ENCODE measurements around the gene ZNF302. TPM values are rescaled to one million over a fixed set of nuclear protein-coding genes. Genes with fewer than 3 reads are reported as not detected.

The ZNF302 gene
- polyA plus RNA-seq, 1 donor from 2014 or later, result 107 TPM

DNA sequence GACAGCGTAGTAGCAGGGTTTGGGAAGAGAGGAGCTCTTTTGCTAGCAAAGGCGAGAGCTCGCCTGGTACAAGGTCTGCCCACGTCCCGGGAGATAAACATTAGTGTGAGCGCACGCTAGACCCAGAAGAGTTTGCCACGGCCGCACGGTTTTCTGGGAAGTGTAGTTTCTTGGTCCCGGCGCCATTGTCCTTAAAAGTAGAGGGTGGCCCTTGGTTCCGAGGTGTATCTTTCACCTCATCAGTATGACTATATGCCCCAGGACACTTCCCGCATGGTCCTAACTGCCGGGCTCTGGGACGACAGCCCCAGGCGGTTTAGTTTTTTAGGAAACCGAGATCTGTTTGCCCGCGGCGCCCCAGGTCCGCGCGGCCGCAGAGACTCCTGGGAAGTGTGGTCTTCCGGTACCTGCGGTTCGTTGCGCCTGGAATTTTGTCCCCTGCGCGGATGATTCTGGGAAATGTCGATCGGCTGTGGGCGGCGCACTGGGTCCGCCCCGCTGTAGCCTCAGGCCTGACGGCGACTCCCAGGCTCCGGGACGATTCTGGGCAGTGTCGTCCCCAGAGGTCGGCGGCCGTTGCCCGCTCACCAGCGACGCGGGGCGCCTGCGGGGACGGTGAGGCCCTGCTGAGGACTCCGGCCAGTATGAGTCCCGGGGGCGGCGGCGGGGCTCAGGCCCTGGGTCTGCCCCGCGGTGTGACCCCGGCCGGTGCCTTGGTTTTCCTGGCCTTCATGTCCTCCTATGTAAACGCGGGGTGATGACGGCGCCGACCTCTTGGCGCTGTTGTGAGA lies 56.5 kb downstream of the ZNF302 start, which contains the start of gene ZNF181:
Gene ZNF181 (plus strand): TSS at position 498 of the 791 bp plus-strand sequence. CDS start 795 bp downstream, outside the sequence.
- no peaks in the 10 kb centered on the region for H3K9me2 ChIP-seq (ENCODE audit: insufficient read depth, low read length)
- peak within 1 kb of the TSS; percentile 99 for H3K4me3 ChIP-seq (ENCODE audit: low read length)
- H3K9me3 ChIP-seq (ENCODE audit: low read length), result no peaks in the 10 kb centered on the region
- peaks cover 8% of the 10 kb centered on the region for H3K36me3 ChIP-seq (ENCODE audit: insufficient read depth, low read length)
- peak within 1 kb of the TSS; percentile 96 for H2AFZ ChIP-seq (ENCODE audit: low read depth, low read length)
- no peaks in the 10 kb centered on the region for H3K79me2 ChIP-seq (replicated peaks; ENCODE audit: insufficient read depth, low read length)
- peak within 1 kb of the TSS; percentile 95 for H3K9ac ChIP-seq (ENCODE audit: low read length)
- peak within 1 kb of the TSS; percentile 92 for H3K4me2 ChIP-seq (ENCODE audit: low read length)
- H3K27ac ChIP-seq (ENCODE audit: low read length), result peak within 1 kb of the TSS; percentile 95
- no peak for TF ChIP-seq EZH2 (IDR thresholded peaks at IDR 0.05; ENCODE audit: borderline replicate concordance, insufficient read depth, low read length, poor library complexity, severe bottlenecking)
- TF ChIP-seq MXI1 (conservative IDR thresholded peaks at IDR 0.05; ENCODE audit: poor library complexity, severe bottlenecking), result peak; percentile 83
- TF ChIP-seq, protein P1, sequence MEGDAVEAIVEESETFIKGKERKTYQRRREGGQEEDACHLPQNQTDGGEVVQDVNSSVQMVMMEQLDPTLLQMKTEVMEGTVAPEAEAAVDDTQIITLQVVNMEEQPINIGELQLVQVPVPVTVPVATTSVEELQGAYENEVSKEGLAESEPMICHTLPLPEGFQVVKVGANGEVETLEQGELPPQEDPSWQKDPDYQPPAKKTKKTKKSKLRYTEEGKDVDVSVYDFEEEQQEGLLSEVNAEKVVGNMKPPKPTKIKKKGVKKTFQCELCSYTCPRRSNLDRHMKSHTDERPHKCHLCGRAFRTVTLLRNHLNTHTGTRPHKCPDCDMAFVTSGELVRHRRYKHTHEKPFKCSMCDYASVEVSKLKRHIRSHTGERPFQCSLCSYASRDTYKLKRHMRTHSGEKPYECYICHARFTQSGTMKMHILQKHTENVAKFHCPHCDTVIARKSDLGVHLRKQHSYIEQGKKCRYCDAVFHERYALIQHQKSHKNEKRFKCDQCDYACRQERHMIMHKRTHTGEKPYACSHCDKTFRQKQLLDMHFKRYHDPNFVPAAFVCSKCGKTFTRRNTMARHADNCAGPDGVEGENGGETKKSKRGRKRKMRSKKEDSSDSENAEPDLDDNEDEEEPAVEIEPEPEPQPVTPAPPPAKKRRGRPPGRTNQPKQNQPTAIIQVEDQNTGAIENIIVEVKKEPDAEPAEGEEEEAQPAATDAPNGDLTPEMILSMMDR (IDR thresholded peaks at IDR 0.05; ENCODE audit: poor library complexity, severe bottlenecking), result no peak
- TF ChIP-seq EP300 (conservative IDR thresholded peaks at IDR 0.05; ENCODE audit: poor library complexity, severe bottlenecking), result peak; percentile 44
- no peak for TF ChIP-seq RAD21 (conservative IDR thresholded peaks at IDR 0.05)
- peak; percentile 73 for TF ChIP-seq POLR2AphosphoS5 (IDR thresholded peaks at IDR 0.05)
- TF ChIP-seq, protein P2, sequence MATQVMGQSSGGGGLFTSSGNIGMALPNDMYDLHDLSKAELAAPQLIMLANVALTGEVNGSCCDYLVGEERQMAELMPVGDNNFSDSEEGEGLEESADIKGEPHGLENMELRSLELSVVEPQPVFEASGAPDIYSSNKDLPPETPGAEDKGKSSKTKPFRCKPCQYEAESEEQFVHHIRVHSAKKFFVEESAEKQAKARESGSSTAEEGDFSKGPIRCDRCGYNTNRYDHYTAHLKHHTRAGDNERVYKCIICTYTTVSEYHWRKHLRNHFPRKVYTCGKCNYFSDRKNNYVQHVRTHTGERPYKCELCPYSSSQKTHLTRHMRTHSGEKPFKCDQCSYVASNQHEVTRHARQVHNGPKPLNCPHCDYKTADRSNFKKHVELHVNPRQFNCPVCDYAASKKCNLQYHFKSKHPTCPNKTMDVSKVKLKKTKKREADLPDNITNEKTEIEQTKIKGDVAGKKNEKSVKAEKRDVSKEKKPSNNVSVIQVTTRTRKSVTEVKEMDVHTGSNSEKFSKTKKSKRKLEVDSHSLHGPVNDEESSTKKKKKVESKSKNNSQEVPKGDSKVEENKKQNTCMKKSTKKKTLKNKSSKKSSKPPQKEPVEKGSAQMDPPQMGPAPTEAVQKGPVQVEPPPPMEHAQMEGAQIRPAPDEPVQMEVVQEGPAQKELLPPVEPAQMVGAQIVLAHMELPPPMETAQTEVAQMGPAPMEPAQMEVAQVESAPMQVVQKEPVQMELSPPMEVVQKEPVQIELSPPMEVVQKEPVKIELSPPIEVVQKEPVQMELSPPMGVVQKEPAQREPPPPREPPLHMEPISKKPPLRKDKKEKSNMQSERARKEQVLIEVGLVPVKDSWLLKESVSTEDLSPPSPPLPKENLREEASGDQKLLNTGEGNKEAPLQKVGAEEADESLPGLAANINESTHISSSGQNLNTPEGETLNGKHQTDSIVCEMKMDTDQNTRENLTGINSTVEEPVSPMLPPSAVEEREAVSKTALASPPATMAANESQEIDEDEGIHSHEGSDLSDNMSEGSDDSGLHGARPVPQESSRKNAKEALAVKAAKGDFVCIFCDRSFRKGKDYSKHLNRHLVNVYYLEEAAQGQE (IDR thresholded peaks at IDR 0.05; ENCODE audit: borderline replicate concordance), result peak; percentile 9
- peak; percentile 36 for TF ChIP-seq TAF1 (IDR thresholded peaks at IDR 0.05; ENCODE audit: low read depth)
- TF ChIP-seq SMC3 (conservative IDR thresholded peaks at IDR 0.05; ENCODE audit: poor library complexity), result no peak
- no peaks in the 10 kb centered on the region for H4K20me1 ChIP-seq (ENCODE audit: insufficient read depth)
- H3F3A ChIP-seq (ENCODE audit: insufficient read depth, low read length, poor library complexity, severe bottlenecking), result no peaks in the 10 kb centered on the region
- no peaks in the 10 kb centered on the region for H3K27me3 ChIP-seq (ENCODE audit: insufficient read depth, low read depth, low read length)

DNA sequence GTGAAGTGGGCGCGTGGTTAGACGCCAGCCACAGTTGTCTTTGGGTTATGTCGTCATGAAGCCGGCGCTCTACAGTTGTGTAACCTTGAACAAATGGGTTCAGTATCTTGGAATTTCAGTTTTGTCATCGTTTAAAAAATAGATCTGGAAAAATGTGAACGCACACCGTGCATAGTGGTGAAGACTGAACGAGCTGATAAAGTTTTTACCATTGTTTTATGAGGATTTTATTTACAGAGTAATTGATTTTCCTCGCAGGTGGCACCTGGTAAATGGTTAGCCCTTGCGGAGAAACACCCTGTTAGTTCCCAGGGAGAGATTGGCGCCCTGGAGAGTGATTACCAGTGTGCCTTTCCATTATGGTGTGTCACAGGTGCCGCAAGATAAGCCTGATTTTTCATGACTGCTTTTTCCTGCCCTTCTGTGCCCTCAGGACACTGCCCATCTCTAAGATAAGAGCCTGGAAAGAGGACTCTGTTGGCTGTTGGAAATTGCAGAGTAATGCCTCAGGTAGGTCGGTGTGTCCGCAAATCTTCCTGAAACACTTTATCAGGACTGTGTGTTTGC lies 57.1 kb downstream of the ZNF302 start:
- Histone ChIP-seq H3F3A (ENCODE audit: insufficient read depth, low read length, poor library complexity, severe bottlenecking) (no peaks in the 10 kb centered on the region), H3K79me2 (replicated peaks; ENCODE audit: insufficient read depth, low read length) (no peaks in the 10 kb centered on the region), H3K4me3 (ENCODE audit: low read length) (peak overlapping the region; percentile 99), H3K9ac (ENCODE audit: low read length) (peak overlapping the region; percentile 95), H3K27ac (ENCODE audit: low read length) (peak overlapping the region; percentile 95), H2AFZ (ENCODE audit: low read depth, low read length) (peak overlapping the region; percentile 96), H3K9me3 (ENCODE audit: low read length) (no peaks in the 10 kb centered on the region), H3K4me2 (ENCODE audit: low read length) (peak overlapping the region; percentile 91), H3K27me3 (ENCODE audit: insufficient read depth, low read depth, low read length) (no peaks in the 10 kb centered on the region), H3K9me2 (ENCODE audit: insufficient read depth, low read length) (no peaks in the 10 kb centered on the region), H4K20me1 (ENCODE audit: insufficient read depth) (no peaks in the 10 kb centered on the region), H3K36me3 (ENCODE audit: insufficient read depth, low read length) (peaks cover 13% of the 10 kb centered on the region)
- TF ChIP-seq POLR2AphosphoS5 (IDR thresholded peaks at IDR 0.05) (no peak), MXI1 (conservative IDR thresholded peaks at IDR 0.05; ENCODE audit: poor library complexity, severe bottlenecking) (no peak), EP300 (conservative IDR thresholded peaks at IDR 0.05; ENCODE audit: poor library complexity, severe bottlenecking) (no peak), TAF1 (IDR thresholded peaks at IDR 0.05; ENCODE audit: low read depth) (no peak), EZH2 (IDR thresholded peaks at IDR 0.05; ENCODE audit: borderline replicate concordance, insufficient read depth, low read length, poor library complexity, severe bottlenecking) (no peak), SMC3 (conservative IDR thresholded peaks at IDR 0.05; ENCODE audit: poor library complexity) (no peak), RAD21 (conservative IDR thresholded peaks at IDR 0.05) (no peak)
- TF ChIP-seq, protein P2 (IDR thresholded peaks at IDR 0.05; ENCODE audit: borderline replicate concordance), result no peak
- TF ChIP-seq, protein P1 (IDR thresholded peaks at IDR 0.05; ENCODE audit: poor library complexity, severe bottlenecking), result no peak
